ENCODE results near the gene KCNJ3.

DNA sequence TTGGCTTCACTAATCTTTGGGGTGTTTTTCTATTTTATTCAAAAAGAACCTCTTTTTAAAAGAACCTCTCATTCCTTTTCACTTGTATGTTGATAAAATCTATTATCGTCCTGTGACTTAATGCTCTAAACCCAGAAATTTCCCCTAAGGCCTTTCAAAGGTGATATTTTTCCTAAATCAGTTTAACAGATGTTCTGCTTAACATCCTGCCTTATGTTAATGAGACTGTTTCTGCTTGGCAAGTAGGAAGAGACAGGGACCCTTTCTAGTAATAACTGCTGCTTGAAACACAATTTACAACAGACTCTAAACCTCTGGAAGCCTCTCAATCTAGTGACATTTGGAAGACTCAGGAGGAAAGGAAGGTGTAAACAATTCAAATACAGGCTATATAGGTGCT is 128.8 kb downstream of the KCNJ3 start:
- TF ChIP-seq, protein P1, sequence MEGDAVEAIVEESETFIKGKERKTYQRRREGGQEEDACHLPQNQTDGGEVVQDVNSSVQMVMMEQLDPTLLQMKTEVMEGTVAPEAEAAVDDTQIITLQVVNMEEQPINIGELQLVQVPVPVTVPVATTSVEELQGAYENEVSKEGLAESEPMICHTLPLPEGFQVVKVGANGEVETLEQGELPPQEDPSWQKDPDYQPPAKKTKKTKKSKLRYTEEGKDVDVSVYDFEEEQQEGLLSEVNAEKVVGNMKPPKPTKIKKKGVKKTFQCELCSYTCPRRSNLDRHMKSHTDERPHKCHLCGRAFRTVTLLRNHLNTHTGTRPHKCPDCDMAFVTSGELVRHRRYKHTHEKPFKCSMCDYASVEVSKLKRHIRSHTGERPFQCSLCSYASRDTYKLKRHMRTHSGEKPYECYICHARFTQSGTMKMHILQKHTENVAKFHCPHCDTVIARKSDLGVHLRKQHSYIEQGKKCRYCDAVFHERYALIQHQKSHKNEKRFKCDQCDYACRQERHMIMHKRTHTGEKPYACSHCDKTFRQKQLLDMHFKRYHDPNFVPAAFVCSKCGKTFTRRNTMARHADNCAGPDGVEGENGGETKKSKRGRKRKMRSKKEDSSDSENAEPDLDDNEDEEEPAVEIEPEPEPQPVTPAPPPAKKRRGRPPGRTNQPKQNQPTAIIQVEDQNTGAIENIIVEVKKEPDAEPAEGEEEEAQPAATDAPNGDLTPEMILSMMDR (IDR thresholded peaks at IDR 0.05; ENCODE audit: low read length): no peak
- TF ChIP-seq EZH2 (optimal IDR thresholded peaks at IDR 0.05; ENCODE audit: low read depth, low read length): no peak
- TF ChIP-seq EZH2phosphoT487 (IDR thresholded peaks at IDR 0.05; ENCODE audit: low read length): no peak
